ENCODE results near the gene CTSA. TPM values are rescaled to one million over a fixed set of nuclear protein-coding genes. Genes with fewer than 3 reads are reported as not detected.
"Not testable (repeated sequence)": the region's sequence is repeated elsewhere in the genome, so short reads cannot be mapped to it uniquely, and the experiment has no call there.

The CTSA gene
- total RNA-seq, 1 donor from 2014 or later, result 92.1 TPM

GRCh38 chr20:45897289-45897688 is 6.2 kb downstream of the CTSA start:
- TF ChIP-seq CTCF (IDR thresholded peaks at IDR 0.05; ENCODE audit: unreplicated experiment), result no peak
- Mint-ChIP-seq H3K9me3 (ENCODE audit: low read depth) (no peaks in the 10 kb centered on the region), H3K36me3 (ENCODE audit: insufficient read depth) (peaks cover 7% of the 10 kb centered on the region), H3K27me3 (no peaks in the 10 kb centered on the region), H3K27ac (no peak overlapping the region), H3K4me3 (ENCODE audit: low read depth) (no peak overlapping the region), H3K4me1 (ENCODE audit: low read depth) (peaks cover 1% of the 10 kb centered on the region)
- no peak for DNase-seq (ENCODE audit: low spot score, unreplicated experiment)

GRCh38 chr20:45897692-45898091 is 6.6 kb downstream of the CTSA start:
- H3K27me3 Mint-ChIP-seq, result no peaks in the 10 kb centered on the region
- peaks cover 7% of the 10 kb centered on the region for H3K36me3 Mint-ChIP-seq (ENCODE audit: insufficient read depth)
- H3K4me3 Mint-ChIP-seq (ENCODE audit: low read depth), result no peak overlapping the region
- no peak overlapping the region for H3K27ac Mint-ChIP-seq
- DNase-seq (ENCODE audit: low spot score, unreplicated experiment), result no peak
- no peaks in the 10 kb centered on the region for H3K9me3 Mint-ChIP-seq (ENCODE audit: low read depth)
- H3K4me1 Mint-ChIP-seq (ENCODE audit: low read depth), result no peaks in the 10 kb centered on the region
- TF ChIP-seq CTCF (IDR thresholded peaks at IDR 0.05; ENCODE audit: unreplicated experiment), result no peak

GRCh38 chr20:45898285-45898684 is 7.2 kb downstream of the CTSA start:
- H3K4me3 Mint-ChIP-seq (ENCODE audit: low read depth), result no peak overlapping the region

GRCh38 chr20:45899046-45899835 is 8.1 kb downstream of the CTSA start:
- H3K36me3 Mint-ChIP-seq (ENCODE audit: insufficient read depth), result peaks cover 2% of the 10 kb centered on the region
- no peak overlapping the region for H3K4me3 Mint-ChIP-seq (ENCODE audit: low read depth)
- no peaks in the 10 kb centered on the region for H3K4me1 Mint-ChIP-seq (ENCODE audit: low read depth)
- no peaks in the 10 kb centered on the region for H3K9me3 Mint-ChIP-seq (ENCODE audit: low read depth)
- no peak overlapping the region for H3K27ac Mint-ChIP-seq
- no peaks in the 10 kb centered on the region for H3K27me3 Mint-ChIP-seq
- TF ChIP-seq CTCF (IDR thresholded peaks at IDR 0.05; ENCODE audit: unreplicated experiment), result no peak
- DNase-seq (ENCODE audit: low spot score, unreplicated experiment), result no peak

More at GRCh38 chr20:45898285-45898684, 7.2 kb downstream of the CTSA start:
- H3K27ac Mint-ChIP-seq, result no peak overlapping the region
- no peak for TF ChIP-seq CTCF (IDR thresholded peaks at IDR 0.05; ENCODE audit: unreplicated experiment)
- H3K36me3 Mint-ChIP-seq (ENCODE audit: insufficient read depth), result peaks cover 5% of the 10 kb centered on the region
- no peaks in the 10 kb centered on the region for H3K27me3 Mint-ChIP-seq
- no peaks in the 10 kb centered on the region for H3K4me1 Mint-ChIP-seq (ENCODE audit: low read depth)
- H3K9me3 Mint-ChIP-seq (ENCODE audit: low read depth), result no peaks in the 10 kb centered on the region
- DNase-seq (ENCODE audit: low spot score, unreplicated experiment), result no peak

- DNase-seq (ENCODE audit: low spot score, unreplicated experiment); H3K36me3 Mint-ChIP-seq (ENCODE audit: insufficient read depth); H3K27me3 Mint-ChIP-seq; H3K9me3 Mint-ChIP-seq (ENCODE audit: low read depth); H3K27ac Mint-ChIP-seq; H3K4me3 Mint-ChIP-seq (ENCODE audit: low read depth); H3K4me1 Mint-ChIP-seq (ENCODE audit: low read depth): not testable (repeated sequence)
These were observed 10.2 kb downstream of the CTSA start for GRCh38 chr20:45901332-45901731.

GRCh38 chr20:45902199-45902701 is 11.1 kb downstream of the CTSA start:
- no peaks in the 10 kb centered on the region for H3K27me3 Mint-ChIP-seq
- no peaks in the 10 kb centered on the region for H3K4me1 Mint-ChIP-seq (ENCODE audit: low read depth)
- no peak overlapping the region for H3K27ac Mint-ChIP-seq
- DNase-seq (ENCODE audit: low spot score, unreplicated experiment), result no peak
- H3K4me3 Mint-ChIP-seq (ENCODE audit: low read depth), result no peak overlapping the region
- TF ChIP-seq CTCF (IDR thresholded peaks at IDR 0.05; ENCODE audit: unreplicated experiment), result no peak
- H3K9me3 Mint-ChIP-seq (ENCODE audit: low read depth), result no peaks in the 10 kb centered on the region
- peaks cover 5% of the 10 kb centered on the region for H3K36me3 Mint-ChIP-seq (ENCODE audit: insufficient read depth)
